Upper lobe of left lung (tissue), 6 donors: Measurements from ENCODE around the gene RPRD1B. TPM values are rescaled to one million over a fixed set of nuclear protein-coding genes. Genes with fewer than 3 reads are reported as not detected.

Source experiments
- ATAC-seq, 2 donors: fragments of 200-7000 bp; cut with Tn5 transposase; one replicate each; pipeline ENCODE4 v1.9.1; 2022; ENCODE audit warnings: mild to moderate bottlenecking in 2 of 2, moderate library complexity in 2 of 2; ENCODE audit not compliant: low FRiP score in 2 of 2
- DNase-seq, 2 donors: peaks; one replicate each; pipeline ENCODE4 v3.0.0-alpha.2; 2019 to 2020
- H3K27ac ChIP-seq, 4 donors: fragments of 200-600 bp; sonication (generic); one replicate each; pipeline ENCODE4 v1.5.1; 2016 to 2019
- H3K27me3 ChIP-seq, 4 donors: fragments of 200-600 bp; sonication (generic); one replicate each; pipeline ENCODE4 v1.5.1; 2017 to 2019
- H3K36me3 ChIP-seq, 4 donors: fragments of 200-600 bp; sonication (generic); one replicate each; pipeline ENCODE4 v1.5.1; 2016 to 2019
- H3K4me1 ChIP-seq, 4 donors: fragments of 200-600 bp; sonication (generic); one replicate each; pipeline ENCODE4 v1.5.1; 2018 to 2019
- H3K4me3 ChIP-seq, 4 donors: fragments of 200-600 bp; sonication (generic); one replicate each; pipeline ENCODE4 v1.5.1; 2017 to 2019; ENCODE audit warnings: mild to moderate bottlenecking in 2 of 4, moderate library complexity in 1 of 4
- H3K9me3 ChIP-seq, 4 donors: fragments of 200-600 bp; sonication (generic); one replicate each; pipeline ENCODE4 v1.5.1; 2018 to 2019
- EP300 ChIP-seq, 4 donors: sonication (generic); formaldehyde crosslinking; IDR thresholded peaks; one replicate each; pipeline ENCODE4 v1.5.1; 2017; ENCODE audit warnings: antibody characterized with exemption in 4 of 4, control low read depth in 2 of 4
- POLR2A ChIP-seq, 4 donors: fragments of 450-650 bp; IDR thresholded peaks; one replicate each; pipeline ENCODE4 v1.5.1; 2016 to 2017; ENCODE audit warnings: antibody characterized with exemption in 4 of 4, mild to moderate bottlenecking in 2 of 4
- POLR2AphosphoS5 ChIP-seq, 2 donors: sonication (generic); formaldehyde crosslinking; IDR thresholded peaks; one replicate each; pipeline ENCODE4 v1.5.1; 2017; ENCODE audit warnings: antibody characterized with exemption in 2 of 2
- WGBS, 2 donors: methylation state at CpG; one replicate each; pipeline ENCODE4 v1.1.5; 2017 to 2018; 5-methylcytosine and 5-hydroxymethylcytosine counted together
- total RNA-seq, 6 donors: library from RNA; depleted of rRNA in 4 of 6; stranded (reverse); fragments of >200 nt in 4 of 6; gene quantifications; one replicate each; pipeline versions ENCODE4 v1.1.0 to v1.2.1, GENCODE V29; 2016 to 2021
- TF ChIP-seq, protein P1 (sequence below), 6 experiments: fragments of 450-650 bp in 4 of 6; fragments of 200-600 bp in 2 of 6; sonication (generic) in 2 of 6; IDR thresholded peaks; one replicate each; pipeline ENCODE4 v1.5.1; 2016 to 2019; ENCODE audit warnings: antibody characterized with exemption in 6 of 6
- donor health status: DM: no; HTN: no; CAD: no; lungs with moderate emphysema.
- donor health status: DM: no; HTN: yes; CAD: no; lungs with severe emphysema.

RPRD1B gene
- total RNA-seq, 6 donors from 2014 or later = 26.0 to 75.4 (median 29.2) TPM

DNA sequence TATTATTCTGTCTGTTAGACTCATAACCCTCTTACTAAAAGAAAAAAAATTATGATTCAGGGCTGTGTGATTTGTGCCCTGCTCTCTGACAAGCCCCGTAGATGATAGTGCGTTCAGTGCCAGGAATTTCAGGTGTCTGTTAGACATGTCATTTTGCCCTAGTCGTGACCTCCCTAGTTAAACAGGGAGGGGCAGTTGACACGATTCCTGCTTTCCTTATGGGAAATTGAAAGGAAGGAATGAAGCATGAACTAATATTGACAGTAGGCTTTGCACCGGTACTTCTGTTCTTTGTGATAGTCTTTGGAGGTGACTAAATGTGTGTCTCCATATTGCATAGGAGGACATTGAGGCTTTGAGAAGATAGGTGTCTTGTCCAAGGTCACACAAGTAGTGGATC, 26.3 kb downstream of the RPRD1B start:
- 68 to 75% methylated on average over 5 of the region's 5 CpGs for WGBS, 2 donors
- Histone ChIP-seq H3K9me3 (no peaks in the 10 kb centered on the region), H3K27me3 (no peaks in the 10 kb centered on the region), H3K36me3 (peaks cover 10 to 81% (median 45%) of the 10 kb centered on the region in 4 donors), H3K4me3 (no peak overlapping the region), H3K4me1 (peaks cover 2 to 20% (median 6%) of the 10 kb centered on the region in 4 donors), H3K27ac (peak overlapping the region in 1 of 4 donors; percentile 33)
- peak in 1 of 2 donors; percentile 35 for DNase-seq
- TF ChIP-seq, protein P1, sequence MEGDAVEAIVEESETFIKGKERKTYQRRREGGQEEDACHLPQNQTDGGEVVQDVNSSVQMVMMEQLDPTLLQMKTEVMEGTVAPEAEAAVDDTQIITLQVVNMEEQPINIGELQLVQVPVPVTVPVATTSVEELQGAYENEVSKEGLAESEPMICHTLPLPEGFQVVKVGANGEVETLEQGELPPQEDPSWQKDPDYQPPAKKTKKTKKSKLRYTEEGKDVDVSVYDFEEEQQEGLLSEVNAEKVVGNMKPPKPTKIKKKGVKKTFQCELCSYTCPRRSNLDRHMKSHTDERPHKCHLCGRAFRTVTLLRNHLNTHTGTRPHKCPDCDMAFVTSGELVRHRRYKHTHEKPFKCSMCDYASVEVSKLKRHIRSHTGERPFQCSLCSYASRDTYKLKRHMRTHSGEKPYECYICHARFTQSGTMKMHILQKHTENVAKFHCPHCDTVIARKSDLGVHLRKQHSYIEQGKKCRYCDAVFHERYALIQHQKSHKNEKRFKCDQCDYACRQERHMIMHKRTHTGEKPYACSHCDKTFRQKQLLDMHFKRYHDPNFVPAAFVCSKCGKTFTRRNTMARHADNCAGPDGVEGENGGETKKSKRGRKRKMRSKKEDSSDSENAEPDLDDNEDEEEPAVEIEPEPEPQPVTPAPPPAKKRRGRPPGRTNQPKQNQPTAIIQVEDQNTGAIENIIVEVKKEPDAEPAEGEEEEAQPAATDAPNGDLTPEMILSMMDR (IDR thresholded peaks at IDR 0.05) = no peak
- peak in 1 of 4 donors; percentile 67 for TF ChIP-seq EP300 (IDR thresholded peaks at IDR 0.05)
- ATAC-seq = no peak

DNA sequence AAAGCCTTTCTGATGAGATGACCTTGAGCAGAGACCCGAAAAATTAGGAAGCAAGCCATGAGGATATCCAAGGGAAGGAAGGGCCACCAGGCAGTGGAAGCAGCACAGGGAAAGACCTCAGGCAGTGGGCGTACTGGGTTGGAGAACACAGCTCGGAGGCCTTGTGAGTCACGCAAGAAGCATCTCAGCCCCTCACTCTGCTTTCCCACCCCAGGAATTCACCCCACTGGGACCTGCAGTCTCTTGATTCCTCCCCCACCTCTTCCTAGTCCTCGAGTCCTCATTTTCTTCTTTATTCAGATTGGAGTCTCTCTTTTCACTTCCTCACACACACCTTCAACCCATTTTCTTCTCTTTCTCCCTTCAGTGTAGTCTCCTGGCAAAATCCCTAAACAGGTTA, 27.0 kb downstream of the RPRD1B start:
- DNase-seq (no peak), ATAC-seq (no peak)
- Histone ChIP-seq H3K9me3 (no peaks in the 10 kb centered on the region), H3K27me3 (no peaks in the 10 kb centered on the region), H3K27ac (peak overlapping the region in 1 of 4 donors; percentile 33), H3K4me1 (peaks cover 2 to 20% (median 5%) of the 10 kb centered on the region in 4 donors), H3K4me3 (no peak overlapping the region), H3K36me3 (peaks cover 10 to 88% (median 45%) of the 10 kb centered on the region in 4 donors)
- TF ChIP-seq POLR2AphosphoS5 (IDR thresholded peaks at IDR 0.05) = no peak
- TF ChIP-seq, protein P1 (IDR thresholded peaks at IDR 0.05) = no peak
- 87 to 91% methylated on average over 5 of the region's 5 CpGs for WGBS, 2 donors

DNA sequence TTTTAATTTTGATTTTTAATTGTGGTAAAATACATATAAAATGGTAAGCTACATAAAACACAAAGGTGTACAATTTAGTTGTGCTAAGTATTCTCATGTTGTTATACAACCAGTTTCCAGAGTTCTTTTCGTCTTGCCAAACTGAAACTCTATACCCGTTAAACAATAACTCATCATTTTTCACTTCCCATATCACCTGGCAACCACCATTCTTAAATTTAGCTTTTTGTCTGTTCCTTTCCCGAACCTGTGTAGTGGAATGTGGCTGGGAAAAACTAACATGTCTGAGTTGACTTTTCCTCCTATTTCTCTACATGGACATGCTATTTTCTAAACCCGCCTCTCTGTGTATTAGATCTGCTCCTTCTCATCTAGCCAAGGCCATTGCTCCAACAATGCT, 27.6 kb downstream of the RPRD1B start:
- H3K27ac ChIP-seq = peak overlapping the region in 1 of 4 donors; percentile 33
- no peaks in the 10 kb centered on the region for H3K9me3 ChIP-seq
- H3K27me3 ChIP-seq = no peaks in the 10 kb centered on the region
- 63 to 69% methylated on average over 4 of the region's 4 CpGs for WGBS, 2 donors
- peaks cover 2 to 20% (median 6%) of the 10 kb centered on the region in 4 donors for H3K4me1 ChIP-seq
- no peak for TF ChIP-seq POLR2A (IDR thresholded peaks at IDR 0.05)
- TF ChIP-seq POLR2AphosphoS5 (IDR thresholded peaks at IDR 0.05) = no peak
- no peak for TF ChIP-seq EP300 (IDR thresholded peaks at IDR 0.05)
- TF ChIP-seq, protein P1 (IDR thresholded peaks at IDR 0.05) = no peak
- ATAC-seq (no peak), DNase-seq (no peak)
- H3K4me3 ChIP-seq = no peak overlapping the region
- H3K36me3 ChIP-seq = peaks cover 10 to 88% (median 47%) of the 10 kb centered on the region in 4 donors

DNA sequence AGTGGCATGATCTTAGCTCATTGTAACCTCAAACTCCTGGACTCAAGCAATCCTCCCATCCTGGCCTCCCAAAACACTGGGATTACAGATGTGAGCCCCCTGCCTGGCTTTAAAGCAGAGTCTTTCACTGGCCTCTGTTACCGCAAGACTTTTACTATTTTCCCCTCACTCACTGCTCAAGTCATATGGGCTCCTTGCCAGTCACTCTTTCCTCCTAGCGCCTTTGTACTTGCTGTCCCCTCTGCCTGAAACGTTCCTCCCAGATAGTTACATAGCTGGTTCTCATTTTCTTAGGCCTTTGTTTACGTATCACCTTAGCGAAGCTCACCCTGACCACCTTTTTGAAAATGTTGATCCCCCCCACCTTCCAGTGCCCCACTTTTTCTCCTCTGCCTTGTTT, 29.3 kb downstream of the RPRD1B start:
- ATAC-seq (no peak), DNase-seq (no peak)
- H3K4me3 ChIP-seq = no peak overlapping the region
- TF ChIP-seq EP300 (IDR thresholded peaks at IDR 0.05) (no peak), POLR2A (IDR thresholded peaks at IDR 0.05) (no peak), POLR2AphosphoS5 (IDR thresholded peaks at IDR 0.05) (no peak)
- TF ChIP-seq, protein P1 (IDR thresholded peaks at IDR 0.05) = no peak
- H3K9me3 ChIP-seq = no peaks in the 10 kb centered on the region
- 76 to 80% methylated on average over 5 of the region's 5 CpGs for WGBS, 2 donors
- peaks cover 10 to 97% (median 63%) of the 10 kb centered on the region in 4 donors for H3K36me3 ChIP-seq
- peaks cover 2 to 18% (median 8%) of the 10 kb centered on the region in 4 donors for H3K4me1 ChIP-seq
- H3K27me3 ChIP-seq = no peaks in the 10 kb centered on the region
- no peak overlapping the region for H3K27ac ChIP-seq

DNA sequence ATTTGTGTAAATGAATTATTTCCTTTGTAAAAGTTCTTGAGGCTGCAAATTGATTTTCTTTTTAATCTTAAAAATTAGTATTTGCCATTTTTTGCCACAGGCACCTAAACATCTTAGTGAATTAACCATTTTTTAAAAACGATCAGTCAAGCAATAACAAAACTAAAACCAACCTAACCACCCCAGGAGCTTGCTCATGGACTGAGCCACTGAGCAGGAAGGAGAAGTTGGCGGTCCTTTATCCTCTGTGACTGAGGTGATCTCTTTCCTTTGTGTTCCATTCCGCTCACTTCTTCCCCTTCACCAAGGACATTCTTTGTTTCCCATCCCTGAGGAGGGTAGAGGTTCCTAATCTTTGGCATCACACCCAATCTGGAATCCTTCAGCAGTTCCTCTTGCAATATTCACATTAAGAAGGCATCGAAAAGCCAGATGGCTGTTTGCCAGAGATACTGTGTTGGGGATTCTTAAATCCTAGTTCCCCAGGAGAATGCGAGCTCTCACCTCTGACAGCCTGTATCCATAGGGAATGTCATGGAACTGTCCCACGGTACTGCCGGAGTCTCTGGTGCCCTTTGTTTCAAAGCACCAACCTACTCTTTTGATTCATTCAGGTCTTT, 30.5 kb downstream of the RPRD1B start:
- no peak for ATAC-seq
- H3K9me3 ChIP-seq = no peaks in the 10 kb centered on the region

More for the DNA sequence above, 30.5 kb downstream of the RPRD1B start:
- Histone ChIP-seq H3K36me3 (peaks cover 10 to 97% (median 62%) of the 10 kb centered on the region in 4 donors), H3K4me3 (no peak overlapping the region), H3K27me3 (no peaks in the 10 kb centered on the region), H3K4me1 (peaks cover 2 to 18% (median 9%) of the 10 kb centered on the region in 4 donors), H3K27ac (no peak overlapping the region)
- TF ChIP-seq POLR2A (IDR thresholded peaks at IDR 0.05) = no peak
- TF ChIP-seq EP300 (IDR thresholded peaks at IDR 0.05) = no peak
- TF ChIP-seq, protein P1 (IDR thresholded peaks at IDR 0.05) = no peak
- TF ChIP-seq POLR2AphosphoS5 (IDR thresholded peaks at IDR 0.05) = no peak
- WGBS, 2 donors = 73 to 83% methylated on average over 7 of the region's 7 CpGs
- no peak for DNase-seq
